ENCODE results near the gene GNAL.

GNAL gene

GRCh38 chr18:11673560-11673959 is 15.5 kb upstream of the GNAL start:
- POLR2A ChIA-PET, result no interaction called here

GRCh38 chr18:11674119-11674518 is 14.9 kb upstream of the GNAL start:
- TF ChIP-seq ATF2 (tag by site-specific recombination; IDR thresholded peaks at IDR 0.05; ENCODE audit: low read depth) (peak; percentile 23; the same call in 1 of the 2 replicates), ZNF266 (tag by site-specific recombination; IDR thresholded peaks at IDR 0.05; ENCODE audit: low read depth) (no peak)
- H3K9me3 ChIP-seq (ENCODE audit: control insufficient read depth, insufficient read depth, low read depth, low read length), result no peaks in the 10 kb centered on the region
- no peaks in the 10 kb centered on the region; the same call in 1 of the 2 replicates for H3K4me1 ChIP-seq (ENCODE audit: control insufficient read depth, insufficient read depth, low read length)
- no peaks in the 10 kb centered on the region for H3K36me3 ChIP-seq (ENCODE audit: control insufficient read depth in 2 of 2, insufficient read depth in 1 of 2, low read length in 2 of 2)
- no peak overlapping the region for H3K27ac ChIP-seq (ENCODE audit: extremely low read depth, low read depth, low read length)
- POLR2A ChIA-PET, result no interaction called here
- no peak overlapping the region for H3K4me3 ChIP-seq (ENCODE audit: low read depth, low read length)
- CTCF ChIA-PET, result interaction anchor here (0.5 to 1.5 kb wide), 6 partner anchors 11 to 220 kb away, joined by 3 to 7 read pairs (median 4); no protein-coding TSS in a partner anchor

More at GRCh38 chr18:11673560-11673959, 15.5 kb upstream of the GNAL start:
- TF ChIP-seq ZFP41 (tag by site-specific recombination; IDR thresholded peaks at IDR 0.05; ENCODE audit: borderline replicate concordance) (no peak), ZNF239 (tag by site-specific recombination; IDR thresholded peaks at IDR 0.05) (no peak), ZBTB49 (tag by site-specific recombination; IDR thresholded peaks at IDR 0.05; ENCODE audit: low read depth) (no peak), ZNF138 (tag by site-specific recombination; IDR thresholded peaks at IDR 0.05; ENCODE audit: borderline replicate concordance) (no peak)
- no peaks in the 10 kb centered on the region for H3K36me3 ChIP-seq (ENCODE audit: control insufficient read depth in 2 of 2, insufficient read depth in 1 of 2, low read length in 2 of 2)
- H3K4me3 ChIP-seq (ENCODE audit: low read depth, low read length), result no peak overlapping the region
- CTCF ChIA-PET, result interaction anchor here (0.7 to 1.5 kb wide), 5 partner anchors 10 to 63 kb away, joined by 3 to 7 read pairs (median 4); no protein-coding TSS in a partner anchor
- no peaks in the 10 kb centered on the region for H3K9me3 ChIP-seq (ENCODE audit: control insufficient read depth, insufficient read depth, low read depth, low read length)
- H3K4me1 ChIP-seq (ENCODE audit: control insufficient read depth, insufficient read depth, low read length), result no peaks in the 10 kb centered on the region; the same call in 1 of the 2 replicates
- H3K27ac ChIP-seq (ENCODE audit: extremely low read depth, low read depth, low read length), result no peak overlapping the region

- Histone ChIP-seq H3K36me3 (ENCODE audit: control insufficient read depth in 2 of 2, insufficient read depth in 1 of 2, low read length in 2 of 2) (no peaks in the 10 kb centered on the region), H3K4me1 (ENCODE audit: control insufficient read depth, insufficient read depth, low read length) (no peaks in the 10 kb centered on the region), H3K9me3 (ENCODE audit: control insufficient read depth, insufficient read depth, low read depth, low read length) (no peaks in the 10 kb centered on the region), H3K4me3 (ENCODE audit: low read depth, low read length) (no peak overlapping the region), H3K27ac (ENCODE audit: extremely low read depth, low read depth, low read length) (no peak overlapping the region)
- ChIA-PET POLR2A (no interaction called here), CTCF (interaction anchor here (0.6 to 2.3 kb wide), 3 partner anchors 15 to 108 kb away, joined by 3 to 15 read pairs (median 3); no protein-coding TSS in a partner anchor)
- no peak for TF ChIP-seq ZNF155 (tag by site-specific recombination; IDR thresholded peaks at IDR 0.05)
- TF ChIP-seq ZNF623 (tag by site-specific recombination; IDR thresholded peaks at IDR 0.05), result no peak
- TF ChIP-seq HIC1 (tag by site-specific recombination; IDR thresholded peaks at IDR 0.05), result no peak
- TF ChIP-seq KLF8 (tag by site-specific recombination; IDR thresholded peaks at IDR 0.05), result no peak
- no peak for TF ChIP-seq ZNF510 (tag by site-specific recombination; IDR thresholded peaks at IDR 0.05; ENCODE audit: insufficient replicate concordance)
- TF ChIP-seq KLF17 (tag by site-specific recombination; IDR thresholded peaks at IDR 0.05), result no peak
- no peak for TF ChIP-seq ZNF274 (IDR thresholded peaks at IDR 0.05; ENCODE audit: low read length)
- TF ChIP-seq ZNF274 (tag by site-specific recombination; IDR thresholded peaks at IDR 0.05; ENCODE audit: borderline replicate concordance), result no peak
- TF ChIP-seq ZBTB6 (tag by site-specific recombination; IDR thresholded peaks at IDR 0.05), result no peak
- TF ChIP-seq ZNF423 (tag by site-specific recombination; IDR thresholded peaks at IDR 0.05), result no peak
- TF ChIP-seq REPIN1 (tag by site-specific recombination; IDR thresholded peaks at IDR 0.05; ENCODE audit: low read depth), result no peak
- no peak for TF ChIP-seq ZNF16 (tag by site-specific recombination; IDR thresholded peaks at IDR 0.05; ENCODE audit: low read depth)
- TF ChIP-seq ZNF433 (tag by site-specific recombination; IDR thresholded peaks at IDR 0.05; ENCODE audit: low read depth), result no peak
- no peak for TF ChIP-seq SCRT1 (tag by site-specific recombination; IDR thresholded peaks at IDR 0.05; ENCODE audit: borderline replicate concordance)
- no peak for TF ChIP-seq ZXDB (tag by site-specific recombination; IDR thresholded peaks at IDR 0.05)
- no peak for TF ChIP-seq ZSCAN4 (tag by site-specific recombination; IDR thresholded peaks at IDR 0.05)
Observed at GRCh38 chr18:11676386-11676785, 12.7 kb upstream of the GNAL start.

Measured in HEK293 (cell line).